Liver (tissue), 9 donors: ENCODE results near the gene CALML5. TPM values are rescaled to one million over a fixed set of nuclear protein-coding genes. Genes with fewer than 3 reads are reported as not detected.

ENCODE experiments used
- DNase-seq: peaks from one replicate; pipeline ENCODE4 v3.0.0-alpha.2; 2017; ENCODE audit warnings: low spot score
- H3K27ac ChIP-seq, 2 donors: one replicate each; pipeline ENCODE4 v1.7.0; 2013; ENCODE audit warnings: inconsistent platforms in 2 of 2, low read length in 2 of 2, control low read depth in 1 of 2, low read depth in 1 of 2, mild to moderate bottlenecking in 1 of 2
- H3K27me3 ChIP-seq, 4 donors: one replicate each; pipeline versions ENCODE4 v1.6.1 to v1.7.0; 2013; ENCODE audit warnings: low read length in 3 of 4, inconsistent platforms in 1 of 4, mild to moderate bottlenecking in 1 of 4, moderate library complexity in 1 of 4; ENCODE audit not compliant: control insufficient read depth in 4 of 4, insufficient read depth in 4 of 4
- H3K36me3 ChIP-seq, 4 donors: one replicate each; pipeline versions ENCODE4 v1.6.1 to v1.7.0; 2013; ENCODE audit warnings: low read length in 3 of 4, mild to moderate bottlenecking in 3 of 4, low read depth in 1 of 4, moderate library complexity in 1 of 4; ENCODE audit not compliant: control insufficient read depth in 4 of 4, insufficient read depth in 3 of 4
- H3K4me1 ChIP-seq, 4 donors: one replicate each; pipeline versions ENCODE4 v1.6.1 to v1.7.0; 2013; ENCODE audit warnings: low read length in 3 of 4, mild to moderate bottlenecking in 3 of 4, moderate library complexity in 1 of 4; ENCODE audit not compliant: control insufficient read depth in 4 of 4, insufficient read depth in 4 of 4
- H3K4me3 ChIP-seq, 3 donors: one replicate each; pipeline versions ENCODE4 v1.6.1 to v1.7.0; 2013; ENCODE audit warnings: low read length in 3 of 3, control low read depth in 1 of 3, low read depth in 1 of 3, mild to moderate bottlenecking in 1 of 3
- H3K9ac ChIP-seq, 2 donors: one replicate each; pipeline ENCODE4 v1.7.0; 2013; ENCODE audit warnings: low read length in 2 of 2, mild to moderate bottlenecking in 2 of 2, moderate library complexity in 2 of 2, control low read depth in 1 of 2, low read depth in 1 of 2
- H3K9me3 ChIP-seq, 4 donors: one replicate each; pipeline versions ENCODE4 v1.6.1 to v1.7.0; 2013; ENCODE audit warnings: low read length in 3 of 4; ENCODE audit not compliant: control insufficient read depth in 4 of 4
- ATF3 ChIP-seq: IDR thresholded peaks from 2 replicates; pipeline ENCODE4 v1.6.1; 2016; ENCODE audit warnings: antibody characterized with exemption
- CTCF ChIP-seq: fragments of 150-350 bp; IDR thresholded peaks from 2 replicates; pipeline ENCODE4 v1.5.1; 2017; ENCODE audit warnings: improper control_type of control experiment, low read depth, low read length; ENCODE audit not compliant: missing input control
- EGR1 ChIP-seq, 2 donors: IDR thresholded peaks; 2 replicates each; pipeline ENCODE4 v1.6.1; 2016 to 2018; ENCODE audit warnings: antibody characterized with exemption in 2 of 2, low read depth in 2 of 2
- FOXA2 ChIP-seq: IDR thresholded peaks from 2 replicates; pipeline ENCODE4 v1.6.1; 2016; ENCODE audit warnings: antibody characterized with exemption
- GABPA ChIP-seq, 2 donors: IDR thresholded peaks in 1 of 2; conservative IDR thresholded peaks in 1 of 2; 2 replicates each; pipeline ENCODE4 v1.6.1; 2016; ENCODE audit warnings: antibody characterized with exemption in 2 of 2, mild to moderate bottlenecking in 1 of 2, moderate library complexity in 1 of 2
- HNF4G ChIP-seq: IDR thresholded peaks from 2 replicates; pipeline ENCODE4 v1.6.1; 2016; ENCODE audit warnings: antibody characterized with exemption
- JUND ChIP-seq, 2 donors: IDR thresholded peaks; 2 replicates each; pipeline ENCODE4 v1.6.1; 2016; ENCODE audit warnings: antibody characterized with exemption in 2 of 2
- MAX ChIP-seq: IDR thresholded peaks from 2 replicates; pipeline ENCODE4 v1.6.1; 2016; ENCODE audit warnings: antibody characterized with exemption
- NR2F2 ChIP-seq: IDR thresholded peaks from 2 replicates; pipeline ENCODE4 v1.6.1; 2016; ENCODE audit warnings: antibody characterized with exemption
- RAD21 ChIP-seq, 2 donors: IDR thresholded peaks; 2 replicates each; pipeline ENCODE4 v1.6.1; 2016; ENCODE audit warnings: antibody characterized with exemption in 2 of 2, mild to moderate bottlenecking in 2 of 2
- REST ChIP-seq: IDR thresholded peaks from 2 replicates; pipeline ENCODE4 v1.6.1; 2016; ENCODE audit warnings: antibody characterized with exemption, mild to moderate bottlenecking
- RXRA ChIP-seq, 2 donors: IDR thresholded peaks; 2 replicates each; pipeline ENCODE4 v1.6.1; 2017 to 2018; ENCODE audit warnings: antibody characterized with exemption in 2 of 2, mild to moderate bottlenecking in 1 of 2
- SP1 ChIP-seq: IDR thresholded peaks from 2 replicates; pipeline ENCODE4 v1.6.1; 2018; ENCODE audit warnings: antibody characterized with exemption, mild to moderate bottlenecking
- TAF1 ChIP-seq: conservative IDR thresholded peaks from 2 replicates; pipeline ENCODE4 v1.6.1; 2016; ENCODE audit warnings: antibody characterized with exemption, mild to moderate bottlenecking
- YY1 ChIP-seq: IDR thresholded peaks from 2 replicates; pipeline ENCODE4 v1.6.1; 2016; ENCODE audit warnings: antibody characterized with exemption, mild to moderate bottlenecking
- ZBTB33 ChIP-seq: IDR thresholded peaks from 2 replicates; pipeline ENCODE4 v1.6.1; 2016; ENCODE audit warnings: antibody characterized with exemption
- WGBS: extraction: QIAGEN DNeasy Blood & Tissue Kit; methylation state at CpG from one replicate; pipeline ENCODE4 v1.1.7; 2013; 5-methylcytosine and 5-hydroxymethylcytosine counted together
- polyA plus RNA-seq, 2 donors: library from polyadenylated mRNA; stranded (reverse) in 1 of 2; unstranded in 1 of 2; fragments of 200-250 nt in 1 of 2; fragments of >200 nt in 1 of 2; fragmentation: Nextera tagmentation in 1 of 2; extraction: Ambion mirVana in 1 of 2; gene quantifications; one replicate each; pipeline versions ENCODE4 v1.2.1 to v1.2.3, GENCODE V29; 2013 to 2015
- total RNA-seq, 2 donors: library from RNA; depleted of rRNA; stranded (reverse); fragments of >200 nt; gene quantifications; one replicate each; pipeline ENCODE4 v1.2.3, GENCODE V29; 2014
- donor health status: healthy.
- donor health status: healthy.
- donor health status: healthy.
- donor health status: healthy.
- donor health status: healthy.

Gene CALML5
- total and polyA plus RNA-seq, 4 donors = not detected

GRCh38 chr10:5490032-5490431 is 9.3 kb downstream of the CALML5 start:
- Histone ChIP-seq H3K4me3 (no peak overlapping the region), H3K4me1 (peaks cover 0 to 10% (median 8%) of the 10 kb centered on the region in 4 donors), H3K9me3 (peaks cover 0 to 3% (median 0%) of the 10 kb centered on the region in 4 donors), H3K9ac (no peak overlapping the region), H3K27me3 (no peaks in the 10 kb centered on the region), H3K27ac (no peak overlapping the region), H3K36me3 (no peaks in the 10 kb centered on the region)
- 97% methylated on average over 4 of the region's 4 CpGs for WGBS
- TF ChIP-seq EGR1 (IDR thresholded peaks at IDR 0.05; ENCODE audit: low read depth in 2 of 2) (no peak), CTCF (no peak), TAF1 (no peak), NR2F2 (no peak), RXRA (IDR thresholded peaks at IDR 0.05) (no peak), SP1 (no peak), HNF4G (no peak), MAX (no peak), RAD21 (IDR thresholded peaks at IDR 0.05) (no peak), JUND (IDR thresholded peaks at IDR 0.05) (no peak), FOXA2 (no peak), ATF3 (no peak), ZBTB33 (no peak), REST (no peak), GABPA (IDR thresholded peaks at IDR 0.05 in 1 of 2, conservative IDR thresholded peaks at IDR 0.05 in 1 of 2) (no peak), YY1 (no peak)
- DNase-seq = no peak
